ENCODE data around the gene SDHA. TPM values are rescaled to one million over a fixed set of nuclear protein-coding genes. Genes with fewer than 3 reads are reported as not detected.

SDHA gene
- total RNA-seq, 4 donors from 2014 or later = 67.7 to 95.3 (median 78.3) TPM

DNA sequence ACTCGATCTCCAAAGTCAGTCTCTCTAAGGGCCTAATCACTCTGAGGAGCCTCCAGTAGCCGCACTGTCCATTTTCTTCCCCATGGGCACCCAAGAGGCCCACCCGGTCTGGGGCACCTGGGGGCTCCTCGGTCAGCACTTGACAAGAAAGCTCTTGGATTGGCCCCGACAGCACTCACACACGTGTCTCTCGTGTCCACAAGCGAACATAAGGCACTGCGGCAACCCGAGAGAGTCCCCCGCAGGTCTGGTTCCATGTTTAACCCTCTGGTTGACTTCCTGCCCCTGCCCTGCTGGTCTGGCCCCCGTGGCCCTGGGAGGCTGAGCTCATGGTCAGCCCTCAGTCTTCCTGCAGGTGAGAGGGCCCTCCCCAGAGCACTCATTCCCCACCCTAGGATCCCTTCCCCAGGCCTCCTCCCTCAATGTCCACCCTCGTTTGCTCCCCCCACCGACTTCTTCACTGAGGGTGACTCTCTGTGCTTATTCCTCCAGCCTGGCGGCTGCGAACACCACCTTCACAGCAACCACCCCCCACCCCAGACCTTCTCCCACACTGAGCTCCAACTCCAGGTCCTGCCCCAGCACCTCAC lies 43.1 kb upstream of the SDHA start:
- H3K36me3 ChIP-seq = no peaks in the 10 kb centered on the region
- H3K4me3 ChIP-seq = no peak overlapping the region
- H3K4me1 ChIP-seq = no peaks in the 10 kb centered on the region
- no peak overlapping the region for H3K27ac ChIP-seq
- no peaks in the 10 kb centered on the region for H3K9me3 ChIP-seq
- TF ChIP-seq EP300 (IDR thresholded peaks at IDR 0.05) = no peak
- no peak for TF ChIP-seq POLR2A (IDR thresholded peaks at IDR 0.05)
- TF ChIP-seq, protein P1, sequence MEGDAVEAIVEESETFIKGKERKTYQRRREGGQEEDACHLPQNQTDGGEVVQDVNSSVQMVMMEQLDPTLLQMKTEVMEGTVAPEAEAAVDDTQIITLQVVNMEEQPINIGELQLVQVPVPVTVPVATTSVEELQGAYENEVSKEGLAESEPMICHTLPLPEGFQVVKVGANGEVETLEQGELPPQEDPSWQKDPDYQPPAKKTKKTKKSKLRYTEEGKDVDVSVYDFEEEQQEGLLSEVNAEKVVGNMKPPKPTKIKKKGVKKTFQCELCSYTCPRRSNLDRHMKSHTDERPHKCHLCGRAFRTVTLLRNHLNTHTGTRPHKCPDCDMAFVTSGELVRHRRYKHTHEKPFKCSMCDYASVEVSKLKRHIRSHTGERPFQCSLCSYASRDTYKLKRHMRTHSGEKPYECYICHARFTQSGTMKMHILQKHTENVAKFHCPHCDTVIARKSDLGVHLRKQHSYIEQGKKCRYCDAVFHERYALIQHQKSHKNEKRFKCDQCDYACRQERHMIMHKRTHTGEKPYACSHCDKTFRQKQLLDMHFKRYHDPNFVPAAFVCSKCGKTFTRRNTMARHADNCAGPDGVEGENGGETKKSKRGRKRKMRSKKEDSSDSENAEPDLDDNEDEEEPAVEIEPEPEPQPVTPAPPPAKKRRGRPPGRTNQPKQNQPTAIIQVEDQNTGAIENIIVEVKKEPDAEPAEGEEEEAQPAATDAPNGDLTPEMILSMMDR (IDR thresholded peaks at IDR 0.05) = no peak
- WGBS, 2 donors = 86 to 88% methylated on average over 16 of the region's 16 CpGs
- DNase-seq (ENCODE audit: low spot score in 2 of 2) = no peak
- H3K27me3 ChIP-seq = no peaks in the 10 kb centered on the region

DNA sequence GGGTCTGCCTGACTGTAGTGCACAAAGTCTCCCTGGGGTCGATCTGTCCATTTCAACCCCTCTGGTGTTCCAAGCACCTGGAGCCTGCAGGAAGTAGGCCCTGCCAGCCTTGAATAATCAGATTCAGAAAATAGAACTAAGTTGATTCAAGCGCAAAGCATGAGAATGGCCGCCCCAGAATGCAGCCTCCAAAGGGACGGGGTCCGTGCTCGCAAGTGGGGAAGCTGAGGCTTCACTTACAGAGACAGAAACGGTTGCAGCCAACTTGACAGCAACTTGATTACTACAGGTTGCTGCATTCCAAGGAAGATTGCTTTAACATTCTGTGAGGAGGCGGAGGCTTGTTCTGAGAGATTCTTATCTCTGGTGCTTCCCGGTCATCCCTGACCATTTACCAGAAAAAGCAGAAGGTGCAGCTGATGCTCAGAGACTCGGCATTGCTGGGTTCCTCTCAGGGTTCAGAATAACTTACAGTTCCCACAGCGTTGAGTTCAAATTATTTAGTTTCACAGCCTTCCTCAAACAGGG lies 41.8 kb upstream of the SDHA start:
- Histone ChIP-seq H3K4me1 (no peaks in the 10 kb centered on the region), H3K27me3 (no peaks in the 10 kb centered on the region), H3K4me3 (no peak overlapping the region), H3K36me3 (no peaks in the 10 kb centered on the region), H3K27ac (no peak overlapping the region), H3K9me3 (no peaks in the 10 kb centered on the region)
- TF ChIP-seq, protein P1 (IDR thresholded peaks at IDR 0.05) = no peak
- TF ChIP-seq EP300 (IDR thresholded peaks at IDR 0.05) (no peak), POLR2A (IDR thresholded peaks at IDR 0.05) (no peak)
- WGBS, 2 donors = 78 to 79% methylated on average over 10 of the region's 11 CpGs
- no peak for DNase-seq (ENCODE audit: low spot score in 2 of 2)

DNA sequence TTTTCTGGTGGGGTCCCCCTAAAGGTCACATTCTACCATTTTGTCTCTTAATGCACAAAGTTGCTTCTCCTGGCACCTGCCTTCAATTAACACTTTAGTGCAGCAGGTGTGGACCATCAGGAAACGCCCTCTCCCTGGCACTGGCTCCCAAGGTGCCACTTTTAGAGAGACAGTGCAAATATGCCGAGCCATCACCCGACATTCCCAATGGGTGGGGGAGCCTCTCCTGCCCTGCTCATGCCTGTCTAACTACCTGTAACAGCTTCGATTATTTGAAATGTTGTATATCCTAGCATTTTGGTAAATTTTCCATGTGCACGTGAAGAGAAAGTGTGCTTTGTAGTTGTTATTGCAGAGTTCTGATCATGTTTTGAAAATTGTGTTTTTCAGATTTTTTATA lies 40.0 kb upstream of the SDHA start:
- H3K27ac ChIP-seq = no peak overlapping the region
- no peaks in the 10 kb centered on the region for H3K36me3 ChIP-seq
- TF ChIP-seq POLR2A (IDR thresholded peaks at IDR 0.05) (no peak), EP300 (IDR thresholded peaks at IDR 0.05) (no peak)
- TF ChIP-seq, protein P1 (IDR thresholded peaks at IDR 0.05) = no peak
- WGBS, 2 donors = 78 to 79% methylated on average over 5 of the region's 5 CpGs
- no peak overlapping the region for H3K4me3 ChIP-seq
- no peaks in the 10 kb centered on the region for H3K4me1 ChIP-seq
- H3K27me3 ChIP-seq = no peaks in the 10 kb centered on the region
- no peaks in the 10 kb centered on the region for H3K9me3 ChIP-seq
- DNase-seq (ENCODE audit: low spot score in 2 of 2) = no peak

DNA sequence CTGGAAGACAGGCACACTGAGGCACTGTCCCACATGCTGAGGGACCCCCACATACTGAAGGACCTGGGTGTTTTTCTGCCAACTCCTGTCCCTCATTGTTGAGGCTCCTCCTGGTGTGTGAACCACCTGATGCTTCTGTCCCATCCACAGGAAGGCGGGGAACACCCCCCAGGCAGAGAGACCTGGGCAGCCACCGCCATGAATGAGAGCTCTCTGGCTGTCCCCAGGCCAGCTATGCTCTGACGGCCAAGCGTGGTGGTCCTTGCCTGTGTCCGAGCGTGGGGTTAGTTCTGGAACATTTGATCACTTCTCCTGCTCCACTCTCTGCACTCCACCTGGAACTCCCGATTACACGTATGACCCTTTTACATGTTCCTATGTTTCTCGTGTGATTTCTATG lies 38.7 kb upstream of the SDHA start:
- no peak overlapping the region for H3K27ac ChIP-seq

DNA sequence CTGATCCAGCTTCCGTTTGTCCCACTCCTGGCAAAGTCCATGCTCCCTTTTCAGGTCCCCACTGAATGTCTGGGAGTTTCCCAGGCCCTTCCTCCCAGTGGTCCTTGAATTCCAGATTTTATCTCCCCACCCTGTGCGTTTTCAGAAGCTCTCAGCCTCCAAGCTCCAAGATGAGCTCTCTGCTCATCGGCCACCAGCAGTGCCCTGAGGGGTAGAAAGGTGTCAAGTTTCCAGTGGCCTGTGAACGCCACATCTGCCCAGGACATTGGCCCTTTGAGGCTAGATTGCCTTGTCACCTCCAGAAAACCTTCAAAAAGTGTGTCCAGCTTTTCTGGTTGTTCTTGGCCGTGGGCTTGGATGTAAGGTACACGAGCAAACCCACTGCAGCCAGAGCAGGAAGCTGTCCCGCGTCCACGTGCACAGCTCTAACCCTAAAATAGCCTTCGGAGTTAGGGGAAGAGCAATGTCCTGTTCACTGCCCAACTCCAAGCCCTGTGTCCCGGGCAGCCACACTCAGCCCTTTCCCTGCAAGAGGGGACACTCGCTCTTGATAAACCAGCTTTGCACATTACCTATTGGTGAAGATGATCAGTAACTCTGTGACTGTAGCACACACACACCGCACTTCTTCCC lies 37.7 kb upstream of the SDHA start:
- WGBS, 2 donors = 62 to 63% methylated on average over 13 of the region's 13 CpGs
- H3K36me3 ChIP-seq = no peaks in the 10 kb centered on the region
- no peak overlapping the region for H3K27ac ChIP-seq
- no peak for DNase-seq (ENCODE audit: low spot score in 2 of 2)
- H3K4me3 ChIP-seq = no peak overlapping the region
- no peaks in the 10 kb centered on the region for H3K9me3 ChIP-seq
- no peaks in the 10 kb centered on the region for H3K27me3 ChIP-seq
- H3K4me1 ChIP-seq = no peaks in the 10 kb centered on the region
- TF ChIP-seq EP300 (IDR thresholded peaks at IDR 0.05) (no peak), POLR2A (IDR thresholded peaks at IDR 0.05) (no peak)
- TF ChIP-seq, protein P1 (IDR thresholded peaks at IDR 0.05) = no peak

More for the DNA sequence above, 38.7 kb upstream of the SDHA start:
- WGBS, 2 donors = 81 to 85% methylated on average over 9 of the region's 9 CpGs
- TF ChIP-seq EP300 (IDR thresholded peaks at IDR 0.05) = no peak
- TF ChIP-seq POLR2A (IDR thresholded peaks at IDR 0.05) = no peak
- TF ChIP-seq, protein P1 (IDR thresholded peaks at IDR 0.05) = no peak
- no peak for DNase-seq (ENCODE audit: low spot score in 2 of 2)
- Histone ChIP-seq H3K4me1 (no peaks in the 10 kb centered on the region), H3K9me3 (no peaks in the 10 kb centered on the region), H3K4me3 (no peak overlapping the region), H3K36me3 (no peaks in the 10 kb centered on the region), H3K27me3 (no peaks in the 10 kb centered on the region)
